GM12801 (cell line): ENCODE results near the gene SACM1L.

Experiments
- TF ChIP-seq, protein P1 (sequence below): IDR thresholded peaks from one replicate; pipeline ENCODE4 v1.5.1; 2011; ENCODE audit warnings: control low read depth; ENCODE audit not compliant: insufficient read length; ENCODE audit errors: extremely low read depth

Gene SACM1L

GRCh38 chr3:45749880-45750279 is 60.7 kb downstream of the SACM1L start:
- TF ChIP-seq, protein P1, sequence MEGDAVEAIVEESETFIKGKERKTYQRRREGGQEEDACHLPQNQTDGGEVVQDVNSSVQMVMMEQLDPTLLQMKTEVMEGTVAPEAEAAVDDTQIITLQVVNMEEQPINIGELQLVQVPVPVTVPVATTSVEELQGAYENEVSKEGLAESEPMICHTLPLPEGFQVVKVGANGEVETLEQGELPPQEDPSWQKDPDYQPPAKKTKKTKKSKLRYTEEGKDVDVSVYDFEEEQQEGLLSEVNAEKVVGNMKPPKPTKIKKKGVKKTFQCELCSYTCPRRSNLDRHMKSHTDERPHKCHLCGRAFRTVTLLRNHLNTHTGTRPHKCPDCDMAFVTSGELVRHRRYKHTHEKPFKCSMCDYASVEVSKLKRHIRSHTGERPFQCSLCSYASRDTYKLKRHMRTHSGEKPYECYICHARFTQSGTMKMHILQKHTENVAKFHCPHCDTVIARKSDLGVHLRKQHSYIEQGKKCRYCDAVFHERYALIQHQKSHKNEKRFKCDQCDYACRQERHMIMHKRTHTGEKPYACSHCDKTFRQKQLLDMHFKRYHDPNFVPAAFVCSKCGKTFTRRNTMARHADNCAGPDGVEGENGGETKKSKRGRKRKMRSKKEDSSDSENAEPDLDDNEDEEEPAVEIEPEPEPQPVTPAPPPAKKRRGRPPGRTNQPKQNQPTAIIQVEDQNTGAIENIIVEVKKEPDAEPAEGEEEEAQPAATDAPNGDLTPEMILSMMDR = no peak

DNA sequence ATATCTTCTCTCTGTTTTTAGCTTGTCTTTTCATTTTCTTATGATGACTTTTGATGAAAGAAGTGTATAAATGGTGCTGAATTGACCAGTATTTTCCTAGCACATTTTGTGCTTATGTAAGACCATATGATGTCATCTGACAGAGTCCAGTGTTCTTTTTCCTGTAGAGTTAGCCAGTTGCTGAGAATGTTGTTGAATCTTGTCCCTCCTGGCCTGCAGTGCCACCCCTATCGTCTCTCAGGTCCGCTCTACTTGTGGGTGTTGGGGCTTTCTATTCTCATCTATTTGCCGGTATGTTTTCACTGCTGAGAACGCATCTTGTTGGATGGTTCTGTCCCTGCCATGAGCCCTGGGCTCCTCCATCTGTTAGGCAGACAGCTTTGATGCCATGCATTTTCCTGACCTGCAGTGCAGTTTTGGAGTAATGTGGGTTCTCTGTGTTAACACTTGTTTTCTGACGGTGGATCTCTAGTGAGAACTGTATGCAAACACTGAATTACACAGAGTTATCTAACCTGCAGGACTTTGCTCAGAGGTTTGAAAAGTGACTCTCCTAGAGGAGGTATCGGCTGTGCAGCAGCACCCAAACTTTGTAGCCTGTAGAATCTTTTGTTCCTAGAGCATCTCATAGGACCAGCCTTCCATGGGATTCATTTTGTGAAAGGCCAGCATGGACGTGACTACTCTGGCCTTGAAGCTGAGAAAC is 62.5 kb downstream of the SACM1L start:
- TF ChIP-seq, protein P1 = no peak

- TF ChIP-seq, protein P1 = no peak
These were observed 63.9 kb downstream of the SACM1L start for GRCh38 chr3:45753095-45753494.

GRCh38 chr3:45754461-45754860 is 65.3 kb downstream of the SACM1L start:
- TF ChIP-seq, protein P1 = no peak

DNA sequence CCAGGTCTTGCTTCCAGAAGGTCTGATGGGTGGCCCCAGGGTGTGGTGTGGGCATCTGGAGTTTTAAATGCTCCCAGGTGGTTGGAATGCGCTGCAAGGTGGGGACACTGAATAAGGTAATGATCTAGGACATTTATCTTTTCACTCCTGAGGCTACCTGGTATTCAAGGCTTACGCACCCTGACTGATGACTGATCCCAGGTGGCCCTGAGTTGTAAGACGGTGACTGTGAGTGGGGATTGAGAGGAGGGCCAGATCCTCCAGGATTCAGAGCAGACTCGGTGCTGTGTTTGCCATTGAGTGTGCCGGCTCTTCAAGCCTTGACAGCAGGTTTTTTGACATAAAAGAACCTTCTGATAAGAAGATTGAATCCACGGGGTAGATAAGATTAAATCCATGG is 66.9 kb downstream of the SACM1L start:
- TF ChIP-seq, protein P1 = no peak

- TF ChIP-seq, protein P1 = no peak
These were observed 69.7 kb downstream of the SACM1L start for GRCh38 chr3:45758871-45759270.

GRCh38 chr3:45759851-45760250 is 70.7 kb downstream of the SACM1L start:
- TF ChIP-seq, protein P1 = no peak
